PC-3 (cell line): Measurements from ENCODE around the gene LYPLA2. TPM values are rescaled to one million over a fixed set of nuclear protein-coding genes. Genes with fewer than 3 reads are reported as not detected.
"Not testable (repeated sequence)": the region's sequence is repeated elsewhere in the genome, so short reads cannot be mapped to it uniquely, and the experiment has no call there.

Experiments used
- ATAC-seq: fragments of 200-7000 bp; cut with Tn5 transposase; 2 replicates; pipeline ENCODE4 v1.9.1; 2020; ENCODE audit warnings: mild to moderate bottlenecking, moderate library complexity
- BruUV-seq: library from RNA; stranded (reverse); fragments of 400-500 nt; replicated peaks from 2 replicates; lab custom pipeline; 2021; lab: Mats Ljungman, UMichigan
- CTCF ChIA-PET: fragments of 300-600 bp; sonication (Branson Sonifier 250); formaldehyde crosslinking; loops from one replicate; lab custom pipeline; 2022; ENCODE audit warnings: antibody characterized with exemption; lab: Charles Lee
- POLR2A ChIA-PET: fragments of 300-600 bp; sonication (Branson Sonifier 250); formaldehyde crosslinking; loops from one replicate; lab custom pipeline; 2022; ENCODE audit warnings: antibody characterized with exemption; ENCODE audit not compliant: unreplicated experiment; lab: Charles Lee
- DNase-seq: peaks from one replicate; pipeline ENCODE4 v3.0.0-alpha.2; 2015
- H2AFZ ChIP-seq: fragments of 300-600 bp; sonication (generic); 2 replicates; pipeline ENCODE4 v1.6.0; 2016; ENCODE audit warnings: antibody characterized with exemption, low read length
- H3F3A ChIP-seq: fragments of 300-600 bp; sonication (generic); one replicate; pipeline ENCODE4 v1.6.0; 2017; ENCODE audit warnings: antibody characterized with exemption, low read length, control low read depth, mild to moderate bottlenecking; ENCODE audit not compliant: unreplicated experiment
- H3K27ac ChIP-seq: fragments of 300-600 bp; sonication (generic); 2 replicates; pipeline ENCODE4 v1.5.1; 2016; ENCODE audit warnings: mild to moderate bottlenecking, low read length
- H3K27me3 ChIP-seq: fragments of 300-600 bp; sonication (generic); 2 replicates; pipeline ENCODE4 v1.6.1; 2016; ENCODE audit warnings: low read length, mixed read lengths
- H3K36me3 ChIP-seq: fragments of 300-600 bp; sonication (generic); 2 replicates; pipeline ENCODE4 v1.6.1; 2016; ENCODE audit warnings: low read depth, mixed run types, low read length, mixed read lengths
- H3K4me1 ChIP-seq: fragments of 300-600 bp; sonication (generic); 2 replicates; pipeline ENCODE4 v1.5.1; 2016; ENCODE audit warnings: low read length; ENCODE audit not compliant: insufficient read depth
- H3K4me2 ChIP-seq: fragments of 300-600 bp; sonication (generic); 2 replicates; pipeline ENCODE4 v1.6.0; 2016; ENCODE audit warnings: low read length
- H3K4me3 ChIP-seq: fragments of 300-600 bp; sonication (generic); 2 replicates; pipeline ENCODE4 v1.5.1; 2016; ENCODE audit warnings: mild to moderate bottlenecking, low read length, mixed read lengths
- H3K79me2 ChIP-seq: fragments of 300-600 bp; sonication (generic); 2 replicates; pipeline ENCODE4 v1.6.1; 2017; ENCODE audit warnings: low read length, mixed read lengths
- H3K9ac ChIP-seq: fragments of 300-600 bp; sonication (generic); 2 replicates; pipeline ENCODE4 v1.6.0; 2016; ENCODE audit warnings: mild to moderate bottlenecking, low read length
- H3K9me2 ChIP-seq: fragments of 300-600 bp; sonication (generic); replicated peaks from 2 replicates; pipeline ENCODE4 v1.6.1; 2016; ENCODE audit warnings: mixed run types, low read length, mixed read lengths
- H3K9me3 ChIP-seq: fragments of 300-600 bp; sonication (generic); 2 replicates; pipeline ENCODE4 v1.6.1; 2016; ENCODE audit warnings: low read length, mixed read lengths
- H4K20me1 ChIP-seq: fragments of 300-600 bp; sonication (generic); 2 replicates; pipeline ENCODE4 v1.6.1; 2016; ENCODE audit warnings: low read length, mixed read lengths
- EZH2 ChIP-seq: fragments of 300-600 bp; sonication (generic); IDR thresholded peaks from one replicate; pipeline ENCODE4 v1.6.1; 2017; ENCODE audit warnings: antibody characterized with exemption, mild to moderate bottlenecking, low read length; ENCODE audit not compliant: unreplicated experiment
- EZH2phosphoT487 ChIP-seq: fragments of 300-600 bp; sonication (generic); IDR thresholded peaks from 2 replicates; pipeline ENCODE4 v1.6.1; 2018; ENCODE audit warnings: mild to moderate bottlenecking, antibody characterized with exemption, low read length, borderline replicate concordance
- intact Hi-C: fragments of 100-400 bp; cut with micrococcal nuclease; formaldehyde crosslinking; loops from 2 replicates; pipeline ENCODE4 v1.9.0; 2023
- total RNA-seq: library from RNA; depleted of rRNA; stranded (reverse); fragments of >200 nt; gene quantifications from 2 replicates; pipeline ENCODE4 v1.2.3, GENCODE V29; 2014
- TF ChIP-seq, protein P1 (sequence below): fragments of 300-600 bp; sonication (generic); conservative IDR thresholded peaks from 2 replicates; pipeline ENCODE4 v1.5.1; 2017; ENCODE audit warnings: antibody characterized with exemption, low read depth, mild to moderate bottlenecking, low read length

Gene LYPLA2
- total RNA-seq, 1 experiment from 2014 or later, result 142 TPM

DNA sequence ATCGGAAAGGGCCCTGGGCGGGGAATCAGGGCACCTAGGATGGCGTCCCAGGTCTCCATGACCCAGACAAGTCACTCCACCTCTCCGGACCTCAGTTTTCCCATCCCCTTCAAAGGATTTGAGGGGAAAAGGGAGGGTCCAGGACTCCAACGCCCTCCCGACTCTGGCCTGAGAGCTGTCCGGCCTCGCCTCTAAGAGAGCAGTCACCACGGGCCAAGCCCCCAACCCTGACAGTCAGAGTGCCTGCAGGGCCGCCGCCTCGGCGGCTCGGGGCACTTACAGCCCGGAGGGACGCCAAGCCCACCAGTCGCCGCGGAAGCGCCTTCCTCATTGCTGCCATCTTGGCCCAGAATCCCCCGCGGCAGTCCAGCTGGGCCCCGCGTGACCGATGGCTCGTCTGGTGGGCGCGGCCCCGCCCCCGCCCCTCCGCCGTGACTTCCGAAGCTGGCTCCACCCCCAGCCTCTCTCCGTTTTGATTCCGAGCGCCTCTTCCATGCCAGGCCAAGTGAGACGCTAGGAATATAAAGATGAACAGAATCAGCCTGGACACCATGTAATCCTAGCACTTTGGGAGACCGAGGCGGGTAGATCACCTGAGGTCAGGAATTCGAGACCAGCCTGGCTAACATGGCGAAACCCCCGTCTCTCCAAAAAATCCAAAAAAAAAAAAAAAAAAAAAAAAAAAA is 34.3 kb downstream of the LYPLA2 start, which contains the start of gene HMGCL:
HMGCL (minus strand) TSS at position 354 of the 686 bp plus-strand sequence; CDS start at position 340, 14 bp downstream.
- no TSS peak for BruUV-seq
- Histone ChIP-seq H3K4me1 (peaks cover 14% of the 10 kb centered on the region), H3K36me3 (no peaks in the 10 kb centered on the region), H3K4me2 (peak within 1 kb of the TSS; percentile 96), H3K9me3 (no peaks in the 10 kb centered on the region), H3F3A (no peaks in the 10 kb centered on the region), H3K27ac (peak within 1 kb of the TSS; percentile 42), H4K20me1 (no peaks in the 10 kb centered on the region), H3K79me2 (peaks cover 10% of the 10 kb centered on the region), H3K27me3 (no peaks in the 10 kb centered on the region), H3K9me2 (no peaks in the 10 kb centered on the region), H2AFZ (peak within 1 kb of the TSS; percentile 93), H3K4me3 (peak within 1 kb of the TSS; percentile 85), H3K9ac (peak within 1 kb of the TSS; percentile 95)
- ChIA-PET POLR2A (interaction anchor here (0.5 to 1.0 kb wide), 8 partner anchors 19 to 201 kb away, joined by 3 to 21 read pairs (median 8); partner anchors contain the start of gene PITHD1), CTCF (no interaction called here)
- DNase-seq, result peak; percentile 82
- no peak for TF ChIP-seq EZH2phosphoT487
- ATAC-seq, result peak; percentile 97
- intact Hi-C loops, result loop anchor here (5.0 kb wide), 1 partner anchor 42 kb away; the partner anchor contains the start of gene FUCA1

DNA sequence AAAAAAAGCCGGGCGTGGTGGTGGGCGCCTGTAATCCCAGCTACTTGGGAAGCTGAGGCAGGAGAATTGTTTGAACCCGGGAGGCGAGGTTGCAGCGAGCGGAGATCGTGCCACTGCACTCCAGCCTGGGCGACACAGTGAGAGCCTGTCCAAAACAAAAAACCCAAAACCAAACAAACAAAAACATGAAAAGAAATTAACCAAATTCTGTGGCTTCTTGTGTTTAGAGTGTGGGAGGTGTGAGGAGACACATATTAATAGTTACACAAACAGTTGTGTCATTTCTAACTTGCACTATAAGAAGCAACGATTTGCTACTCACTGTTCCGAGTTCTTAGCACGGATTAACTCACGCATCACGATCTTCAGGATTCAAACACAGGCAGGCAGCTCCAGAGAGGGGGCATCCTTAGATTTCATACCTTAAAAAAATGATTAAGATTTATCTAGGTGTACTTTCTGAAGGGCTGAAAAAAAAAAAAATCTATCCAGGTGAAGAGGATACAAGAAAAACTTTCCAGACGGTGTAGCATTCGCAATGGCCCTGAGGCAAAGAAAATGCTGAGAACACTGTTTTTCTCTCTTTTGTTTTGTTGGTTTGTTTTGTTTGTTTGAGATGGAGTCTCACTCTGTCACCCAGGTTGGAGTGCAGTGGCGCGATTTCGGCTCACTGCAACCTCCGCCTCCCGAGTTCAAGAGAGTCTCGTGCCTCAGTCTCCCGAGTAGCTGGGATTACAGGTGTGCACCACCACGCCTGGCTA is 35.0 kb downstream of the LYPLA2 start:
- no peaks in the 10 kb centered on the region for H3K9me3 ChIP-seq
- peak overlapping the region; percentile 95 for H3K9ac ChIP-seq
- H3K4me3 ChIP-seq, result peak overlapping the region; percentile 85
- intact Hi-C loops, result loop anchor here (5.0 kb wide), 1 partner anchor 41 kb away; the partner anchor contains the start of gene FUCA1
- DNase-seq (no peak), ATAC-seq (peak; percentile 26; the same call in 1 of the 2 replicates)
- TF ChIP-seq EZH2 (no peak), EZH2phosphoT487 (no peak)
- TF ChIP-seq, protein P1, sequence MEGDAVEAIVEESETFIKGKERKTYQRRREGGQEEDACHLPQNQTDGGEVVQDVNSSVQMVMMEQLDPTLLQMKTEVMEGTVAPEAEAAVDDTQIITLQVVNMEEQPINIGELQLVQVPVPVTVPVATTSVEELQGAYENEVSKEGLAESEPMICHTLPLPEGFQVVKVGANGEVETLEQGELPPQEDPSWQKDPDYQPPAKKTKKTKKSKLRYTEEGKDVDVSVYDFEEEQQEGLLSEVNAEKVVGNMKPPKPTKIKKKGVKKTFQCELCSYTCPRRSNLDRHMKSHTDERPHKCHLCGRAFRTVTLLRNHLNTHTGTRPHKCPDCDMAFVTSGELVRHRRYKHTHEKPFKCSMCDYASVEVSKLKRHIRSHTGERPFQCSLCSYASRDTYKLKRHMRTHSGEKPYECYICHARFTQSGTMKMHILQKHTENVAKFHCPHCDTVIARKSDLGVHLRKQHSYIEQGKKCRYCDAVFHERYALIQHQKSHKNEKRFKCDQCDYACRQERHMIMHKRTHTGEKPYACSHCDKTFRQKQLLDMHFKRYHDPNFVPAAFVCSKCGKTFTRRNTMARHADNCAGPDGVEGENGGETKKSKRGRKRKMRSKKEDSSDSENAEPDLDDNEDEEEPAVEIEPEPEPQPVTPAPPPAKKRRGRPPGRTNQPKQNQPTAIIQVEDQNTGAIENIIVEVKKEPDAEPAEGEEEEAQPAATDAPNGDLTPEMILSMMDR, result no peak
- no peaks in the 10 kb centered on the region for H3F3A ChIP-seq
- CTCF ChIA-PET, result no interaction called here
- peaks cover 10% of the 10 kb centered on the region for H3K79me2 ChIP-seq
- POLR2A ChIA-PET, result interaction anchor here (0.5 to 1.0 kb wide), 8 partner anchors 20 to 201 kb away, joined by 3 to 21 read pairs (median 8); partner anchors contain the start of gene PITHD1
- H3K27ac ChIP-seq, result no peak overlapping the region
- no peaks in the 10 kb centered on the region for H3K36me3 ChIP-seq
- H3K9me2 ChIP-seq, result no peaks in the 10 kb centered on the region
- BruUV-seq, result TSS peak; percentile 99
- peak overlapping the region; percentile 93 for H2AFZ ChIP-seq
- H3K4me2 ChIP-seq, result peak overlapping the region; percentile 96
- peaks cover 18% of the 10 kb centered on the region for H3K4me1 ChIP-seq
- no peaks in the 10 kb centered on the region for H3K27me3 ChIP-seq
- H4K20me1 ChIP-seq, result no peaks in the 10 kb centered on the region

DNA sequence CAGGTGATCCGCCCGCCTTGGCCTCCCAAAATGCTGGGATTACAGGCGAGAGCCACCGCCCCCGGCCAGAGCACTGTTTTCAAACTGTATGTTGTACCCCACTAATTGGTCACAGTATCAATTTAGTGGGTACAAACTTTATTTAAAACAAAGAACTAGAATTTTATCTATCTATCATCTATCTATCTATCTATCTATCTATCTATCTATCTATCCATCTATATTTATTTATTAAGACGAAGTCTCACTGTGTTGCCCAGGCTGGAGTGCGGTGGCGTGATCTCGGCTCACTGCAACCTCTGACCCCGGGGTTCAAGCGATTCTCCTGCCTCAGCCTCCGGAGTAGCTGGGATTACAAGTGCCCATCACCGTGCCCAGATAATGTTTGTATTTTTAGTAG is 35.6 kb downstream of the LYPLA2 start:
- BruUV-seq, POLR2A ChIA-PET, H3K9me3 ChIP-seq, H3K4me3 ChIP-seq, H4K20me1 ChIP-seq, DNase-seq, H2AFZ ChIP-seq, CTCF ChIA-PET, H3K9me2 ChIP-seq, H3F3A ChIP-seq, ATAC-seq, H3K27ac ChIP-seq, H3K36me3 ChIP-seq, H3K4me2 ChIP-seq, H3K27me3 ChIP-seq, H3K9ac ChIP-seq: not testable (repeated sequence)
- H3K79me2 ChIP-seq, result peaks cover 10% of the 10 kb centered on the region
- intact Hi-C loops, result loop anchor here (5.0 kb wide), 1 partner anchor 41 kb away; the partner anchor contains the start of gene FUCA1
- H3K4me1 ChIP-seq, result peaks cover 18% of the 10 kb centered on the region
